ENCODE results near the gene ACKR3.

DNA sequence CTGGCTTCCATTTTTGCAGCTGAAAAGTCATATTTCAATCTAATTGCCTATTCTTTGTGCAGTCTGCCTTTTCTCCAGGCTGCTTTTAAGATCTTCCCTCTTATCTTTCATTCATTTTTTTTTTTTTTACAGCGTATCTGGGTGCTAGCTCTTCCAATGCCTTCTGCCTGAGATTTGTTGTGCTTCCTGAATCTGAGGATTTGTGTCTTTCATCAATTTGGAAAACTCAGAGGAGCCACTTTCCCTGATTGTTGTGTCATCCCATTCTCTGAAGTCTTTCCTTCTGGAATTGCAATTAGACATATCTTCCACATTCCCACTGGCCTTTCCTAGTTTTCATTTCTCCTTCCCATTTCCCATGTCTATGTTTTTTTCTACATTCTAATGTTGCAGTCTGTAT is 21.9 kb upstream of the ACKR3 start:
- TF ChIP-seq POLR2AphosphoS5 (IDR thresholded peaks at IDR 0.05) (no peak), EP300 (IDR thresholded peaks at IDR 0.05) (no peak)
- TF ChIP-seq, protein P1, sequence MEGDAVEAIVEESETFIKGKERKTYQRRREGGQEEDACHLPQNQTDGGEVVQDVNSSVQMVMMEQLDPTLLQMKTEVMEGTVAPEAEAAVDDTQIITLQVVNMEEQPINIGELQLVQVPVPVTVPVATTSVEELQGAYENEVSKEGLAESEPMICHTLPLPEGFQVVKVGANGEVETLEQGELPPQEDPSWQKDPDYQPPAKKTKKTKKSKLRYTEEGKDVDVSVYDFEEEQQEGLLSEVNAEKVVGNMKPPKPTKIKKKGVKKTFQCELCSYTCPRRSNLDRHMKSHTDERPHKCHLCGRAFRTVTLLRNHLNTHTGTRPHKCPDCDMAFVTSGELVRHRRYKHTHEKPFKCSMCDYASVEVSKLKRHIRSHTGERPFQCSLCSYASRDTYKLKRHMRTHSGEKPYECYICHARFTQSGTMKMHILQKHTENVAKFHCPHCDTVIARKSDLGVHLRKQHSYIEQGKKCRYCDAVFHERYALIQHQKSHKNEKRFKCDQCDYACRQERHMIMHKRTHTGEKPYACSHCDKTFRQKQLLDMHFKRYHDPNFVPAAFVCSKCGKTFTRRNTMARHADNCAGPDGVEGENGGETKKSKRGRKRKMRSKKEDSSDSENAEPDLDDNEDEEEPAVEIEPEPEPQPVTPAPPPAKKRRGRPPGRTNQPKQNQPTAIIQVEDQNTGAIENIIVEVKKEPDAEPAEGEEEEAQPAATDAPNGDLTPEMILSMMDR (IDR thresholded peaks at IDR 0.05) = no peak
